NCI-H2107 treated with DMSO at 0.1 percent for 48 hours (cell line): ENCODE measurements around the gene UNC79.

ENCODE experiments used
- DNase-seq: peaks from one replicate; lab custom pipeline; 2025; ENCODE audit not compliant: unreplicated experiment; lab: John Stamatoyannopoulos, UW

The UNC79 gene

DNA sequence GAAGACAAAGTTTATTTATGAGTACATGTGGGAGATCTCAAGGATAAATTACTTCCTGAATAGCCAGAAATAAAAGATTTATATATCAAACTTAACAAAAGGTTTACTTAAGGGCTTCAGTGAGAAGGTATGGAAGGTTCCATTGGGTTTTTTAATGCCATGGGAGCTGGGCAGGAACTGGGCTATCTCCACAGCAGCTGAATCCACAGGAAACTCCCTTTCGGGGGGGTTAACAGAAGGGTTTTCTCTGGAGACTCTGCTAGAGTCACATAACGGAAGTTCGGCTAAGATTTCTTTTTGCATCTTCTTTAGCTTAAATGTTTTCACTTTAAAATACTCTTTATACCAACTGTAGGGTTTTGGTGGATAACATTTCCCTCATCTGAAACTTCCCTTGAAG is 113.5 kb downstream of the UNC79 start:
- no peak for DNase-seq

DNA sequence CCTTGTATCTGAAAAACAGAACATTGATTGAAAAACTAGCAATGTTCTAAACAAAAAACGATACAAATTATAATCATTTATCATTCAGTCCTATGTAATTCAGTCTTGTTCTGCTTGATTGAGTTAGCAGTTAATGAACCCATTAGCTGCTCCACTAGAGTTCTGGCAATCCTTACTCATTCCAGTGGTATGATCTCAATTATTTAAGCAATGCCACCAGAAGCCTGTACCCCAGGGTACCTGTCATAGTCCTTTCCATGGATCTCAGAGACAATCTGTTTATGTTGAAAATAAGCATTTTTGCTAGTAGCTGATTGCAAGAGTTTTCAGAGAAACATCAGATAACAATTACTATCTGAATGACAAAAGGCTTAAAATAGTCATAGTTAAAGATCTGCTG is 115.9 kb downstream of the UNC79 start:
- DNase-seq: no peak

DNA sequence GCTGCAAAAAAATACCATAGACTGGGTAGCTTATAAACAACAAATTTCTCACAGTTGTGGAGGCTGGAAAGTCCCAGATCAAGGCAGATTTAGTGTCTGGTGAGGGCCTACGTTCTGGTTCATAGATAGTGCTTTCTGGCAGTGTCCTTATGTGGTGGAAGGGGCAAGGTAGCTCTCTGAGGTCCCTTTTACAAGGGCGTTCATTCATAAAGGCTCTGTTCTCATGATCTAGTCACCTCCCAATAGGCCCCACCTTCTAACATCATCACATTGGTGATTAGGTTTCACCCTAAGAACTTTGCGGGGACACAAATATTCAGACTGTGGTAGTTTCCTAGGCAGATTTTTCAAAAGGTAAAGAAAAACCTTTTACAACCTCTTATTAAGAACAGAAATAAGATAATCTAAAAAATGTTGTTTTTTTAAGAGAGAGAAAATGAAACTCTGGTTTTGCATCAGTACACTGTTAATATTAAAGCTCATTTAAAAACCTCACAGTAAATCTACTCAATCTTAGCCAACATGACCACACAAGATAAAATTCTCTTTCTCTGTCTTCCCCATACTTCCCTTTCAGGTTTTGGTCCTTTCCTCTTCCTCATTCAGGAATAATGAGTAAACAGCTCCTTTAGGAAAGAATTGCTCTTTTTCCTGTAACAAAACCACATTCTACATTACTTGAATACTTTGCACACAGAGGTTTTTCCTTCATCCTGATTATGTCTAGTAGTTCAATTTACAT is 117.5 kb downstream of the UNC79 start:
- no peak for DNase-seq

DNA sequence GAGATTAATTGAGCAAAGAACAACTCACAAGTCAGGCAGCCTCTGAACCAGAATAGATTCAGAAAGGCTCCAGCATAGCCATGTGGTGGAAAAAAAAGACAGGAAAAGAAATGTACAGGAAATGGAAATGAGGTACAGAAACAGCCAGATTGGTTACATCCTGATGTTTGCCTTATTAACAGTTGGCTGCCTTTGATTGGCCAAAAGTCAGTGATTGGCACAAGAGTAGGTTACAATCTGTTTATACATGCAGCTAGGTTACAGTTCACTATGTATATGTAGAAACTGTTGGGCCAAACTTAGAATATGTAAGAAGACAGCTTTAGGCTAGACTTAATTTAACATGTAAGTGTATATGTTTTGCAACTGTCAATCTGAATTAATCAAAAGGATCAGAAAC is 118.9 kb downstream of the UNC79 start:
- no peak for DNase-seq

DNA sequence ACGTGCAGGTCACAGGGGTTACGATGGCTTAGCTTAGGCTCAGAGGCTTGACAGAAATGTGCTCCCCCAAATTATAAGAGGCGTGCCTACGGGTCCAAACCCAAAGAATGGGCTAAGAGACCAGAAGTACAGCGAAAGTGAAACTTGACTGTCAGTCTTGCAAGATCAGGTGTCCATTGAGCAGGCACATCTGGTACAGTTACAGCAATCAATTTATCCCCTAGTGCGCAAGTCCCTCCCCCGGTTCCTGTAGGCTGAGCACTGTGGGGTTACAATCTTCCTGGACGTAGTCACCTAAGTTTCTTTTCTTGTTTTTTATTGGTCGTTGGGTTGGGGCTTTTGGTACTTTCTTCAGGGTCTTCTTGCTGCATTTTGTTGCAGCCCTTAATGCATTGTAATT is 134.2 kb downstream of the UNC79 start:
- no peak for DNase-seq

DNA sequence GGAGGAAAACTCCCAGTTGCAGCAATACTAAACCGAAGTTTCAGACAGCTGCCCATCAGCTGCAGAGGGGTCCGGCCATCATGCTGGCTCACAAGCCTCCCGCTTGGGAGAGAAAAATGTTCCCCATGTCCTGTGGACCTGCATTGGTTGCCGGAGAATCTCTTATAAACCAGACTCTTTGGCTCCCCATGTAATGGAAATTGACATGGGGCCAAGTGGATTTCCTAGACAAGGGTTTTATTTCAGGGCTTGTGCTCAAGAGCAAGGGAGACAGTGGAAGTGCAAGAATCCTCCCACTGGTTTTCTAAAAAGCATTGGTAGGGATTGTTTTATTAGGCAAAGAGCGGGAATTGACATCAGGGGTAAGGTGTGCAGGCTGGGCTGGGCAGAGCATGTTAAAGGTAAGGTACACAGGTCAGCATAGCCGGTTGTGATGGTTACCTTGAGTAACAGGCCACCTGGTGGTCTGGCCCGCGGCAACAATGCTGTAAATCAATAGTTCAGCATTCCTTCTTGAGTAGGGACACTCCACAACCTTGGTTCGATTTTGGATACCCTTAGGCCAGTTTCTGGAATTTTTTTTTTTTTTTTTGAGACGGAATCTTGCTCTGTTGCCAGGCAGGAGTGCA is 135.4 kb downstream of the UNC79 start:
- DNase-seq: no peak

DNA sequence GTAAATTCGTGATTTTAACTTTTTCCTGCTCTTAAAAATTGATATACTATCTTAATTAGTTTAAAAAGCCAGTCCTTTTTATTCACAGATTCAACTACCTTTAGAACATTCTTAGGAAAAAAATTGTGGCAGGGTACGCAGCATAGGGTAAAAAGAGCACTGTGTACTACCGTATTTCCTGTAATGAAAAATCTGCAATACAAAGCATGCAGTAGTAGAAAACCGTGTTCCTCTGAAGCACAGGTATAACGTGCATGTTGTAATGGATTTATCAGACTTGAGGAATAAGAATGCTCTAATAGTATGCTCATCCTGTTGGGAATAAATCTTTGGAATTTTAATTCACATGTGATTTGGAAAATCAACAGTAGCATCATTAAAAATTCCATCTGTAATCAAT is 140.5 kb downstream of the UNC79 start:
- DNase-seq: no peak

DNA sequence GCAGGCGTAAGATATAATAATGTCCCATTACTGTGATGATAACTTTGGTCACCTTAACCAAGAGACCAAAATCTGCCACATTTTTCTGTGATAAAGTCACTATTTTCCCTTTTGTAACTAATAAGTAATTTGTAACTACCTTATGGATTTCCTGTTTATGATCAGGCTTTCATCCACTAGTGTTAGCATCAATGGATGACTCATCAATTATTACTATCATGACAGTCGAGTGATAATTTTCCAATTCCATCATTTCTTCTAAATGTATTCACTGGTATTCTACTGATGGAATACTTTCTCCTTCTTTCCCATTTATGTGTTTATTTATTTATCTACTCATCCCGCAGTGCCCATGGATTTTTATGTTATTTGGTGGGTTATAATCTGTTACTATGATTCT is 148.4 kb downstream of the UNC79 start:
- no peak for DNase-seq

DNA sequence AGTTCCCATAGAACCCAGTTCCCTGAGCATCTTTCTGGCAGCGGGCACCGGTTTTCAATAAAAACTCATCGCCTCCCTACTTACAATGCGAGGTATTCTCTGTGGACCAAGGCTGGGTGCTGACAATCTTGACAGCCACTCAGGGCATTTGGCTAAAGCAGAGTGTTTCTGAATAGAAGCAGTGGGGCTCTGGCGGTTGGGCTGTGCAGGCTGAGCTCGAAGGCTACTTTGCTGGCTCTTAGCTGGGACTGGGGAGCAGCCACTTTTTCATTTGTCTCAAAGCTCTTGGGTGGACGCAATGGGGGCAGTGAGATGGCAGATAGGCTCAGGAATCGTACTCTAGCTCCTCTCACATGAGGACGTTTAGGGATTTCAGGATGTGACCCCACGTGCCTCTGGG is 151.8 kb downstream of the UNC79 start:
- DNase-seq: no peak

DNA sequence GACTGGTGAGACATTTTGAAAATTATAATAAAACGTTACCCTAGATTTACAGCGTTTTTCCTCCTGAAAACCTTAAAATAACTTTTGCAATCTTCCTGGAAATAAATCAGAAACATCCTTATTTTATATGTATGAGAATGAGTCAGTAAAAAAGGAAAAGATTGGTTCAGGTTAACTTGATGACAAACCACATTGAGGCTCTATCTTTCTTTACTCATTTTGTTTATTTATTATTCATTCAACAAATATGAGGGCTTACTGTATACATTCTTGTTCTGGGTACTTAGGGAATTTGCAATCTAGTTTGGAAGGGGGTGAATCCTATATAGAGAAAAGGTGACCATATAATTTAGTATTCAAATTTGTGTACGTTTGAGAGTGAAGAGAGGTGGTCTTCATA is 156.6 kb downstream of the UNC79 start:
- no peak for DNase-seq

DNA sequence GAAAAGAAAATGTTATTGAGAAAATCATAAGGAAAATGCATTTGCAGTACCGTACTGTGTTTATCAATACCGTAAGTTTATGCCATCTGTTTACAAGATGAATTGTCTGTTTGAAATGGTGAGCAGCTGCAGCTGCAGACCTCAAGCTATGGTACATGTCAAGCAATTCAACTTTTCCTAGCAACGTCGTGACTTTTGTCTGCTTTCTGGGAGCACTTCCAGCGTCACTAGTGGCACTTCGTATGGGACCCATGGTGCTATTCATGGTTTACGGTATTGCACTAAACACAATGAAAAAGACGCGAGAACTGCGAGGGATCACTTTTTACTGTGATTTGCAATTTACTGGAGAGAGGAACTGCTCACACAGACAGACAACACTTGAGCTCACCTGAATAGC is 160.8 kb downstream of the UNC79 start:
- no peak for DNase-seq

DNA sequence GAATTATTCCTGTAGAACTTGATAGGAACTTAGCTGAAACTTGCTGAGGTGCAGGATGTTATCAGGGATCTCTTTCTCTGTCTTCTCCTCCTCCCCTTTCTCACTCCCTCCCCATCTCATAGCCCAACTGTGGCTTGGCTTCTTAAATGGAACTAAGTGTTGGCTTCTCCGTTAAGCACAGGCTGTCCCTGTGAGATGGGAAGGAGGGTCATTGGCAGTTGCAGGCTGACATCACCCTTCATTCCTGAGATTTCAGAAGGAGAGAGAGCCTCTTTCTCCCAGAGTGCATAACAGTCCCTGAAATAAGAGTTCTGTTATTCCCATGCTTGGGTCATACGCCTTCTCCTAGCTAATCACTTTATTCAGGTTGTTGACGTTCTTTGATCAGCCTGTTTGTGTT is 162.0 kb downstream of the UNC79 start:
- no peak for DNase-seq

DNA sequence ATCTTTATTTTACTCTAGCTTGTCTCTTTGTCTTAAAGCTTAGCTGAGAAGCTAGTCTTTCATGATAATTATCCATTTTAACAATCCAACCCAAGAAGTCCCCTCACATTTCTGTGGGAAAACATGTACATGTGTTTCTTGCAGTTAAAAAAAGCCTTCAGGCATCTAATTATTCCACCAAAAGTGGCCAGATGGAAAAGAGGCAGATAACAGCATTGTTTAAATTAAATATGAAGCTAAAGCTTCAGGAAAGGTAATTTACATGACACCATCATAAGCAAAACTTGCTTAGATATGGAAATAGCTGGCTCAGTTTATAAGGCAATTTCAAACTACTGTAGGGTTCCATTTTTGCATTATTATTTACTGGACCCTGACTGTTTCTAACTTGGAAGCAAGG is 175.4 kb downstream of the UNC79 start:
- DNase-seq: no peak

DNA sequence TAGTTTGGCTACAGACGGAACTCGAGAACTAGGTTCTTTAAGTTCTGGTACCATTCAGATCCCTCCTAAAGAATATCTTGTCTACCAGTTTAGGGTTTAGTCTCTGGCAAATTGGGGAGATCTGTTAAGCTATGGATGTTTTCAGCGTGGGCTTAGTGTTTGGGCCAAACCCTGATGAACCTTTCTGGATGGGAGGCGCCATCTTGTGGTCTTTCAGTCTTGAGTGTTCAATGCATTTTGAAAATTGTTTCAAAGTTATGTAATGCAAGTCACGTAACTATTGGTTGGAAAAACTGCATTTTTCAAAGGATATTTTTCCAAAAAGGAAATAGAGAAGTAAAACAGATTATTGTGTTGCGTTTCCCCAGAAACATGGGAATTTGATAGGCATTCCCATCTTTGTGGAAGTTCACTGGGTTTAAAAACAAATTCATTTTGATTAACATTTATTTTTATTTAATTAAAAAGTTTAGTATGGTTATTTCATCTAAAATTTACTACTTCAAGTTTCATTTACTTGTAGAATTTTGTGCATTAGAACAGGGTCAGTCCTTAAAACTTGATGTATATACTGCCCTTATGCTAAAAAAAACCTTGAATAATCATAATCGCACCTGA is 188.5 kb downstream of the UNC79 start:
- DNase-seq: peak; percentile 59

DNA sequence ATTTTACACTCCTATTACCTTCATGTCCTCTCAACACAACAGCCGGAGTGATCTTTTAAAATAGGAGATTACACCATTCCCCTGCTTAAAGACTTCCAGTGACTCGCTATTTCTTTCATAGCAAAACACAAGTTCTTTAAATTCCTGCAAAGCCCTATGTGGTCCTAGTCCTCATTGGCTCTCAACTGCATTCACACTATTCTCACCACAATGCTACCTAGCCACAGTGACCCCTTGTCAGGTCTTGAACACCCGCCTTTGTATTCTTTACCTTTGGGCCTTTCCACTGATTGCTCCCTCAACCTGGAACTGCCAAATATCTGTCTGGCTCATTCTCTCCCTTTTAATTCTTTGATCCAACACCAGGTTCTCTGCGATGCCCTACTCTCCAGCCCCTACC is 197.3 kb downstream of the UNC79 start:
- DNase-seq: no peak

DNA sequence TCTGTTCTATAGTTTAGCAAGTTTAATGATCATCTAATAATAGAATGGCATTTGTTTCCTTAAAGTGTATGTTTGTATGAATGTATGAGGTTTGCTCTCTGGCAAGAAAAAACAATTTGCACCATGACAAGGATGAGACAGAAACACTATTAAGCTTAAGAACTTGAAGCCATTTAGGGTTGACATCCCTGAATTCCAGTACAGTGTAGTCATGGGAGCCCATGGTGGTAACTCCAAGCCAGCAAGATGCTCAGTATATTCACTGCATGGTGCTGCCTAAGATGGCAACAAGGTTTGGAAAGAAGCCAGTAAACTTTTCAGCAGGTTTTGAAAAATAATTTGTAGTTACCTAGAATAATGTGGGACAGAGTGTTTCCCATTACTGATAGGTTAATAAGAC is 198.9 kb downstream of the UNC79 start:
- DNase-seq: no peak

DNA sequence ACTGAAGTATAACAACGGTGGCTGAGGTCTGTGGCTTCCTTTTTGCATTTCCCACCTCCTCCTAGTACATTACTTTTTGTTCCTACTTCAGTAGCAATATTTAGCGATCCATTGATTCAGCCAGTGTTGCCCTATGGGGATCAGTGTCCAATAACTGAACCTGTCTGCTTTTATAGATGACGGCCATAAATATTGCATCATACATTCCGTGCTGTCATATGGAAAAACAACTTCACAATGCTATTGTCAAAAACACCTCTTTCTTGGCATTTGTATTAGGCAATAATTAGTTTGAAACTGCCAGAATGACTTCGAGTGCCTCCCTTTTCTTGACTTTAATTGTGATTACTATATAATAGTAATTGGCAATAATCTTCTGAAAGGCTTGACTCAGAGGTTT is 208.1 kb downstream of the UNC79 start:
- no peak for DNase-seq

DNA sequence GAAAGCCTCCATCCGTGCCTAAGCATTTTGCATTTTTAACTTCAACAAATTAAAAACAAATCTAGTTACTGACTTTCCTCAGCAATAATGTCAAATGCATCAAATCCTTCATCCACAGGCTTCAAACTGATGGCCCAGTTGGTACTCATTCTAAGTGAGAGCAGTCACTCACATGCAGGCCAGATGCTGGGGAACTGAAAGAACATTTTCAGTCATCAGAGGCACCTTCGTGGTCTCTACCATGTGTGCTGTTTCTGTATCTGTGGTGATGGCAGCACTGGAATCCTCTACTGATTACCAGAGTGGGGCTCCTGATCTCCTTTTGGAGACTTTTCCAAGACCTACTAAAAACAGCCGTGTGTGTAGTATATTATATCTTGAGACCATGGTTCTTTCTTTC is 212.4 kb downstream of the UNC79 start:
- no peak for DNase-seq

DNA sequence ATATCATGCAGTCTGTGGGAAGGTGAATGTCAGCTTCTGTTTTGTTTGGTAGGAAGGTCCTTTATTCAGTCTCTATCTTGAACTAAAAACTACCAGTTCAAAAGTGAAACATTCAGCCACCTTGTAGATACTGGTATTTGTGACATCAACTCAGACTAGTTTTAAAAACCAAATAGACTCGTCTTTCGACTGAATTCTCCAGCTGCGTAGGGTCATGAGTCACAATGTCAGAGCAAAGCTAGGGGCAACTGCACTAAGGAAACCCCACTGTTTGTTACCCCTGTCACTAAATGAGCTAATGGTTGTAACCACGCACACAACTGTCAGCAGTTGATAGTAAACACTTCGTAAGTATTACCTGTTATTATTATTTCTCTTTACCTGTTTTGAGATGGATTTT is 212.9 kb downstream of the UNC79 start:
- DNase-seq: no peak

DNA sequence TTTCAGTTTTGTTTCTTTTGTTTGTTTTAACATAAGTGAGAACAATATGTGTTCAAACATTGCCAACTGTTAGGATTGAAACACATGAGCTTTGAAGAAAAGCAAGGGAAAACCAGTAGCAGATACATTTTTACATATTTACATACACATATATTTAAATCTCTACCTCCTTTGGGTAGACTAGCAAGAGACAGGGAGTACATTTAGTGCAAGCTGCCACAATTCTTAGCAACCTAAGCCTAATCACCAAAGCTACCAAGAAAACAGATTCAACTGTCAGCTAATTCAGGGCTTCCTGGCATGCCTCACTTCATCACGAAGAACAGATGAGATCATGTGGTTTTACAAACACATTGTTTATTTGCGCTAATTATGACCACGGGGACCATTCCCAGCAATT is 214.5 kb downstream of the UNC79 start:
- DNase-seq: no peak

DNA sequence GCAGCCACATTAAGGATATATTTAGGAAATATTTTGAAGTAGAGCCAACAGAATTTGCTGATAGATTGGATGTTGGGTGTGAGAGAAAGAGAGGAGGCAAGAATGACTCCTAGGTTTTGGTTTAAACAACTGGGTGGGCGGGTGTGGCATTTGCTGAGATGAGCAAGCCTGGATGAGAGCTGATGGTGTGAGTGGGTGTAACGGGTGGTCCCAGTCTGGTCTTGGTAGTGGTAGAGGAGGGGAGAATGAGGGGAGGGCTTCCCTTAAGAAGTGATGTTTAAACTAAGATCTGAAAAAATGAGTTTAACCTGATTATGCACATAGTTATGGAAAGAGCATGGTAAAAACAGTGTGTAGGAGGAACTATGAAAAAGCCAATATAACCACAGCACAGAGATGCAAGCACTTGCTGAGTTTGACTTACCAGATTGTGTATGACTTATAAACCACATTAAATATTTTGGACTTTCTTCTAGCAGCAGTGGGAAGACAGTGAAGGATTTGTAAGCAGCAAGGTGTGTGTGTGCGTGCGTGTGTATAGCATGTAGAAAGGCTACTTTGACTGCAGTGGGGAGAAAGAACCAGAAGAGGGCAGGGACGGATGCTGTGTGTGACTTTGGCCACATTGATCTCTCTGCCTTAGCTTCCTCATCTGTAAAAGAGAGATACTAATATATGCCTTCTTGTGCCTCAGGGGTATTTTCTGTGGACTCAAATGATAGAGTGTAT is 217.9 kb downstream of the UNC79 start:
- DNase-seq: peak; percentile 15

DNA sequence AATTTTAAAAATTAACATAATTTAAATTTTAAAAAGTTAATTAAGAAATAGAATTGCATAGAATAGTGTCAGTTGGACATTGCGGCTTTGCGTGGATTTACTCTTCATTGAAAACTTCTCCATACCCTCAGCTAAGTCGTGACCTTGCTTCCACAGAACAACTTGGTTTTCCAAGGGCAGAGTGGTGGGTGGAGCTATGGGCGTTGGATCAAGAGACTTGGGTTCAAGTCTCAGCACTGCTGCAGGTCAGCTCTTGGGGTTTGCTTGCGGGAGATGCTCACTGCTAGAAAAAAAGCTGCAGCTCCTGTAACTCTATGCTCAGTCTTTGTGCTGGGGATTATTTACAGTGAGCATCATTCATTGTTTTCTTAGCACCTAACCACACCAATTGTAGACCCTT is 223.9 kb downstream of the UNC79 start:
- no peak for DNase-seq
